GM23338 (cell line): ENCODE results near the gene ATF7IP. TPM values are rescaled to one million over a fixed set of nuclear protein-coding genes. Genes with fewer than 3 reads are reported as not detected.

Source experiments
- ATAC-seq: fragments of 200-7000 bp; cut with Tn5 transposase; 3 replicates; pipeline ENCODE4 v1.9.1; 2020
- DNase-seq: peaks from one replicate; pipeline ENCODE4 v3.0.0-alpha.2; 2015; ENCODE audit warnings: low spot score
- H2AFZ ChIP-seq: fragments of 200-600 bp; sonication (generic); 2 replicates; pipeline ENCODE4 v1.8.0; 2016; ENCODE audit warnings: antibody characterized with exemption, mild to moderate bottlenecking, moderate library complexity
- H3F3A ChIP-seq: fragments of 200-600 bp; sonication (generic); replicated peaks from 2 replicates; pipeline ENCODE4 v1.8.0; 2017; ENCODE audit warnings: antibody characterized with exemption, mixed run types, low read depth
- H3K27ac ChIP-seq: fragments of 200-600 bp; sonication (generic); 2 replicates; pipeline ENCODE4 v1.6.1; 2016; ENCODE audit warnings: low read depth
- H3K27me3 ChIP-seq: fragments of 200-600 bp; sonication (generic); 2 replicates; pipeline ENCODE4 v1.8.0; 2016; ENCODE audit warnings: mild to moderate bottlenecking, mixed run types, moderate library complexity; ENCODE audit not compliant: insufficient read depth
- H3K36me3 ChIP-seq: fragments of 200-600 bp; sonication (generic); 2 replicates; pipeline ENCODE4 v1.8.0; 2016; ENCODE audit warnings: mild to moderate bottlenecking; ENCODE audit not compliant: insufficient read depth
- H3K4me1 ChIP-seq: fragments of 200-600 bp; sonication (generic); 2 replicates; pipeline ENCODE4 v1.8.0; 2016; ENCODE audit warnings: mild to moderate bottlenecking, moderate library complexity; ENCODE audit not compliant: insufficient read depth
- H3K4me2 ChIP-seq: fragments of 200-600 bp; sonication (generic); 2 replicates; pipeline ENCODE4 v1.7.1; 2017; ENCODE audit warnings: mixed run types
- H3K4me3 ChIP-seq: fragments of 200-600 bp; sonication (generic); 2 replicates; pipeline ENCODE4 v1.6.1; 2016; ENCODE audit warnings: mixed run types
- H3K79me2 ChIP-seq: fragments of 200-600 bp; sonication (generic); replicated peaks from 2 replicates; pipeline ENCODE4 v1.8.0; 2017; ENCODE audit warnings: mild to moderate bottlenecking; ENCODE audit not compliant: insufficient read depth
- H3K9me2 ChIP-seq: fragments of 200-600 bp; sonication (generic); 2 replicates; pipeline ENCODE4 v1.8.0; 2017; ENCODE audit not compliant: insufficient read depth
- H4K20me1 ChIP-seq: fragments of 200-600 bp; sonication (generic); replicated peaks from 2 replicates; pipeline ENCODE4 v1.8.0; 2017; ENCODE audit warnings: mild to moderate bottlenecking; ENCODE audit not compliant: insufficient read depth
- H3K27ac Mint-ChIP-seq: 2 replicates; pipeline ENCODE4 v1.8.0; 2020; ENCODE audit warnings: inconsistent platforms, mild to moderate bottlenecking, moderate library complexity, mixed read lengths
- H3K27me3 Mint-ChIP-seq: 3 replicates; pipeline ENCODE4 v1.8.0; 2022; ENCODE audit warnings: low read depth, mild to moderate bottlenecking, moderate library complexity, mixed read lengths, inconsistent platforms; ENCODE audit not compliant: insufficient read depth, poor library complexity
- H3K36me3 Mint-ChIP-seq: 3 replicates; pipeline ENCODE4 v1.8.0; 2021; ENCODE audit warnings: low read depth, mild to moderate bottlenecking, inconsistent platforms, moderate library complexity, mixed read lengths
- H3K4me1 Mint-ChIP-seq: 3 replicates; pipeline ENCODE4 v1.8.0; 2020; ENCODE audit warnings: mild to moderate bottlenecking, inconsistent platforms, mixed read lengths
- H3K4me3 Mint-ChIP-seq: 3 replicates; pipeline ENCODE4 v1.8.0; 2021; ENCODE audit warnings: moderate library complexity, mild to moderate bottlenecking, inconsistent platforms, mixed read lengths
- H3K9me3 Mint-ChIP-seq: 3 replicates; pipeline ENCODE4 v1.8.0; 2020; ENCODE audit warnings: moderate library complexity, mild to moderate bottlenecking, inconsistent platforms, mixed read lengths
- CREB1 ChIP-seq: fragments of 250-450 bp; sonication (Bioruptor Pico); IDR thresholded peaks from 2 replicates; pipeline ENCODE4 v1.5.0; 2020; ENCODE audit warnings: low read depth, mild to moderate bottlenecking, moderate library complexity
- EZH2 ChIP-seq: fragments of 200-600 bp; sonication (generic); IDR thresholded peaks from one replicate; pipeline ENCODE4 v1.8.0; 2017; ENCODE audit warnings: antibody characterized with exemption, mild to moderate bottlenecking, low read depth; ENCODE audit not compliant: unreplicated experiment
- EZH2phosphoT487 ChIP-seq: fragments of 200-600 bp; sonication (generic); IDR thresholded peaks from one replicate; pipeline ENCODE4 v1.8.1; 2018; ENCODE audit warnings: antibody characterized with exemption; ENCODE audit not compliant: unreplicated experiment
- JUNB ChIP-seq: IDR thresholded peaks from one replicate; pipeline ENCODE4 v1.6.1; 2016; ENCODE audit warnings: antibody characterized with exemption; ENCODE audit not compliant: unreplicated experiment
- NANOG ChIP-seq: IDR thresholded peaks from 2 replicates; pipeline ENCODE4 v1.6.1; 2016; ENCODE audit warnings: antibody characterized with exemption, borderline replicate concordance
- POLR2AphosphoS5 ChIP-seq: IDR thresholded peaks from 2 replicates; pipeline ENCODE4 v1.6.1; 2016; ENCODE audit warnings: antibody characterized with exemption, low read depth
- STAT1 ChIP-seq: IDR thresholded peaks from one replicate; pipeline ENCODE4 v1.6.1; 2016; ENCODE audit warnings: antibody characterized with exemption; ENCODE audit not compliant: unreplicated experiment
- ZNF114 ChIP-seq: fragments of 250-450 bp; sonication (Bioruptor Pico); IDR thresholded peaks from 2 replicates; pipeline ENCODE4 v1.5.0; 2020; ENCODE audit warnings: mild to moderate bottlenecking, moderate library complexity
- ZNF331 ChIP-seq: fragments of 250-450 bp; sonication (Bioruptor Pico); IDR thresholded peaks from 2 replicates; pipeline ENCODE4 v1.5.0; 2020; ENCODE audit warnings: low read depth, mild to moderate bottlenecking, moderate library complexity
- polyA plus RNA-seq: library from polyadenylated mRNA; unstranded; fragments of >200 nt; fragmentation: Nextera tagmentation; extraction: Ambion mirVana; gene quantifications from 2 replicates; pipeline ENCODE4 v1.2.1, GENCODE V29; 2016
- total RNA-seq: library from RNA; depleted of rRNA; stranded (reverse); fragments of >200 nt; shearing (Covaris generic); gene quantifications from 2 replicates; pipeline ENCODE4 v1.2.3, GENCODE V29; 2014
- TF ChIP-seq, protein P1 (sequence below): IDR thresholded peaks from 2 replicates; pipeline ENCODE4 v1.6.1; 2016; ENCODE audit warnings: antibody characterized with exemption
- TF ChIP-seq, protein P2 (sequence below), 2 experiments: fragments of 200-600 bp in 1 of 2; sonication (generic) in 1 of 2; conservative IDR thresholded peaks; 2 replicates each; pipeline versions ENCODE4 v1.5.1 to v1.6.1; 2016 to 2017; ENCODE audit warnings: antibody characterized with exemption in 2 of 2, low read depth in 2 of 2, mild to moderate bottlenecking in 2 of 2, moderate library complexity in 1 of 2
- TF ChIP-seq, protein P3 (sequence below): fragments of 250-450 bp; sonication (Bioruptor Pico); IDR thresholded peaks from 2 replicates; pipeline ENCODE4 v1.5.0; 2020; ENCODE audit warnings: mild to moderate bottlenecking, moderate library complexity

ATF7IP gene
- total and polyA plus RNA-seq, 2 experiments from 2014 or later: 76.4 to 118 TPM

DNA sequence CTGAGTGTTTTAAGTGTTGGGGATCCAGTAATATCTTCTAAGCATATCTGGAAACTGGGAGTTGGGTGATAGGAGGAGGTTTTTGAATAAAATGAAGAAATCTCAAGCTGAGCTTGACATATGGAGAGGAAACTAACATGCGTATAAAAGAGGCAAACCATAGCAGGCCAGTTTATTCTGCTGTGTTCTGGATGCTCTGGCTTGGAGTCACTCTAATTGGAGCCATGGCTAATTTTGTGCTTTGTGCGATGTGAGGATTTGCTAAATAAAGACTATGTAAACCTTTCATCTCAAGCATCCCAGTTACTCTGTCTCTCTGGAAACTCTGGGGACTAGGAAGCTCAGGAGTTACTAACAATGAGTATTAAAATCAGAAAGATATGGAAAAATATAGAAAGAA is 66.5 kb downstream of the ATF7IP start:
- H3K27ac ChIP-seq: no peak overlapping the region
- peaks cover 91% of the 10 kb centered on the region for H3K79me2 ChIP-seq
- H3K4me1 ChIP-seq: peaks cover 20% of the 10 kb centered on the region; the same call in 1 of the 2 replicates
- 0 out of 2 replicates have a peak, but pooled peaks cover 3% of the 10 kb centered on the region for H3F3A ChIP-seq
- H3K27me3 Mint-ChIP-seq: peaks cover 1% of the 10 kb centered on the region
- no peak overlapping the region for H3K4me3 Mint-ChIP-seq
- H3K9me3 Mint-ChIP-seq: no peaks in the 10 kb centered on the region
- H3K4me3 ChIP-seq: no peak overlapping the region
- no peak overlapping the region for H3K4me2 ChIP-seq
- H4K20me1 ChIP-seq: peaks cover 18% of the 10 kb centered on the region
- peaks cover 19% of the 10 kb centered on the region for H3K36me3 ChIP-seq
- peak; percentile 31; the same call in 1 of the 3 replicates for ATAC-seq
- H2AFZ ChIP-seq: no peak overlapping the region
- no peak for DNase-seq
- TF ChIP-seq CREB1: no peak
- TF ChIP-seq, protein P1, sequence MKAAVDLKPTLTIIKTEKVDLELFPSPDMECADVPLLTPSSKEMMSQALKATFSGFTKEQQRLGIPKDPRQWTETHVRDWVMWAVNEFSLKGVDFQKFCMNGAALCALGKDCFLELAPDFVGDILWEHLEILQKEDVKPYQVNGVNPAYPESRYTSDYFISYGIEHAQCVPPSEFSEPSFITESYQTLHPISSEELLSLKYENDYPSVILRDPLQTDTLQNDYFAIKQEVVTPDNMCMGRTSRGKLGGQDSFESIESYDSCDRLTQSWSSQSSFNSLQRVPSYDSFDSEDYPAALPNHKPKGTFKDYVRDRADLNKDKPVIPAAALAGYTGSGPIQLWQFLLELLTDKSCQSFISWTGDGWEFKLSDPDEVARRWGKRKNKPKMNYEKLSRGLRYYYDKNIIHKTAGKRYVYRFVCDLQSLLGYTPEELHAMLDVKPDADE: no peak
- no peak for TF ChIP-seq EZH2
- no peak for TF ChIP-seq ZNF331
- no peak for TF ChIP-seq ZNF114 (CRISPR knock-in tag)
- no peak for TF ChIP-seq JUNB
- TF ChIP-seq, protein P2, sequence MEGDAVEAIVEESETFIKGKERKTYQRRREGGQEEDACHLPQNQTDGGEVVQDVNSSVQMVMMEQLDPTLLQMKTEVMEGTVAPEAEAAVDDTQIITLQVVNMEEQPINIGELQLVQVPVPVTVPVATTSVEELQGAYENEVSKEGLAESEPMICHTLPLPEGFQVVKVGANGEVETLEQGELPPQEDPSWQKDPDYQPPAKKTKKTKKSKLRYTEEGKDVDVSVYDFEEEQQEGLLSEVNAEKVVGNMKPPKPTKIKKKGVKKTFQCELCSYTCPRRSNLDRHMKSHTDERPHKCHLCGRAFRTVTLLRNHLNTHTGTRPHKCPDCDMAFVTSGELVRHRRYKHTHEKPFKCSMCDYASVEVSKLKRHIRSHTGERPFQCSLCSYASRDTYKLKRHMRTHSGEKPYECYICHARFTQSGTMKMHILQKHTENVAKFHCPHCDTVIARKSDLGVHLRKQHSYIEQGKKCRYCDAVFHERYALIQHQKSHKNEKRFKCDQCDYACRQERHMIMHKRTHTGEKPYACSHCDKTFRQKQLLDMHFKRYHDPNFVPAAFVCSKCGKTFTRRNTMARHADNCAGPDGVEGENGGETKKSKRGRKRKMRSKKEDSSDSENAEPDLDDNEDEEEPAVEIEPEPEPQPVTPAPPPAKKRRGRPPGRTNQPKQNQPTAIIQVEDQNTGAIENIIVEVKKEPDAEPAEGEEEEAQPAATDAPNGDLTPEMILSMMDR (conservative IDR thresholded peaks at IDR 0.05; ENCODE audit: low read depth in 2 of 2): no peak
- no peak for TF ChIP-seq POLR2AphosphoS5
- TF ChIP-seq, protein P3, sequence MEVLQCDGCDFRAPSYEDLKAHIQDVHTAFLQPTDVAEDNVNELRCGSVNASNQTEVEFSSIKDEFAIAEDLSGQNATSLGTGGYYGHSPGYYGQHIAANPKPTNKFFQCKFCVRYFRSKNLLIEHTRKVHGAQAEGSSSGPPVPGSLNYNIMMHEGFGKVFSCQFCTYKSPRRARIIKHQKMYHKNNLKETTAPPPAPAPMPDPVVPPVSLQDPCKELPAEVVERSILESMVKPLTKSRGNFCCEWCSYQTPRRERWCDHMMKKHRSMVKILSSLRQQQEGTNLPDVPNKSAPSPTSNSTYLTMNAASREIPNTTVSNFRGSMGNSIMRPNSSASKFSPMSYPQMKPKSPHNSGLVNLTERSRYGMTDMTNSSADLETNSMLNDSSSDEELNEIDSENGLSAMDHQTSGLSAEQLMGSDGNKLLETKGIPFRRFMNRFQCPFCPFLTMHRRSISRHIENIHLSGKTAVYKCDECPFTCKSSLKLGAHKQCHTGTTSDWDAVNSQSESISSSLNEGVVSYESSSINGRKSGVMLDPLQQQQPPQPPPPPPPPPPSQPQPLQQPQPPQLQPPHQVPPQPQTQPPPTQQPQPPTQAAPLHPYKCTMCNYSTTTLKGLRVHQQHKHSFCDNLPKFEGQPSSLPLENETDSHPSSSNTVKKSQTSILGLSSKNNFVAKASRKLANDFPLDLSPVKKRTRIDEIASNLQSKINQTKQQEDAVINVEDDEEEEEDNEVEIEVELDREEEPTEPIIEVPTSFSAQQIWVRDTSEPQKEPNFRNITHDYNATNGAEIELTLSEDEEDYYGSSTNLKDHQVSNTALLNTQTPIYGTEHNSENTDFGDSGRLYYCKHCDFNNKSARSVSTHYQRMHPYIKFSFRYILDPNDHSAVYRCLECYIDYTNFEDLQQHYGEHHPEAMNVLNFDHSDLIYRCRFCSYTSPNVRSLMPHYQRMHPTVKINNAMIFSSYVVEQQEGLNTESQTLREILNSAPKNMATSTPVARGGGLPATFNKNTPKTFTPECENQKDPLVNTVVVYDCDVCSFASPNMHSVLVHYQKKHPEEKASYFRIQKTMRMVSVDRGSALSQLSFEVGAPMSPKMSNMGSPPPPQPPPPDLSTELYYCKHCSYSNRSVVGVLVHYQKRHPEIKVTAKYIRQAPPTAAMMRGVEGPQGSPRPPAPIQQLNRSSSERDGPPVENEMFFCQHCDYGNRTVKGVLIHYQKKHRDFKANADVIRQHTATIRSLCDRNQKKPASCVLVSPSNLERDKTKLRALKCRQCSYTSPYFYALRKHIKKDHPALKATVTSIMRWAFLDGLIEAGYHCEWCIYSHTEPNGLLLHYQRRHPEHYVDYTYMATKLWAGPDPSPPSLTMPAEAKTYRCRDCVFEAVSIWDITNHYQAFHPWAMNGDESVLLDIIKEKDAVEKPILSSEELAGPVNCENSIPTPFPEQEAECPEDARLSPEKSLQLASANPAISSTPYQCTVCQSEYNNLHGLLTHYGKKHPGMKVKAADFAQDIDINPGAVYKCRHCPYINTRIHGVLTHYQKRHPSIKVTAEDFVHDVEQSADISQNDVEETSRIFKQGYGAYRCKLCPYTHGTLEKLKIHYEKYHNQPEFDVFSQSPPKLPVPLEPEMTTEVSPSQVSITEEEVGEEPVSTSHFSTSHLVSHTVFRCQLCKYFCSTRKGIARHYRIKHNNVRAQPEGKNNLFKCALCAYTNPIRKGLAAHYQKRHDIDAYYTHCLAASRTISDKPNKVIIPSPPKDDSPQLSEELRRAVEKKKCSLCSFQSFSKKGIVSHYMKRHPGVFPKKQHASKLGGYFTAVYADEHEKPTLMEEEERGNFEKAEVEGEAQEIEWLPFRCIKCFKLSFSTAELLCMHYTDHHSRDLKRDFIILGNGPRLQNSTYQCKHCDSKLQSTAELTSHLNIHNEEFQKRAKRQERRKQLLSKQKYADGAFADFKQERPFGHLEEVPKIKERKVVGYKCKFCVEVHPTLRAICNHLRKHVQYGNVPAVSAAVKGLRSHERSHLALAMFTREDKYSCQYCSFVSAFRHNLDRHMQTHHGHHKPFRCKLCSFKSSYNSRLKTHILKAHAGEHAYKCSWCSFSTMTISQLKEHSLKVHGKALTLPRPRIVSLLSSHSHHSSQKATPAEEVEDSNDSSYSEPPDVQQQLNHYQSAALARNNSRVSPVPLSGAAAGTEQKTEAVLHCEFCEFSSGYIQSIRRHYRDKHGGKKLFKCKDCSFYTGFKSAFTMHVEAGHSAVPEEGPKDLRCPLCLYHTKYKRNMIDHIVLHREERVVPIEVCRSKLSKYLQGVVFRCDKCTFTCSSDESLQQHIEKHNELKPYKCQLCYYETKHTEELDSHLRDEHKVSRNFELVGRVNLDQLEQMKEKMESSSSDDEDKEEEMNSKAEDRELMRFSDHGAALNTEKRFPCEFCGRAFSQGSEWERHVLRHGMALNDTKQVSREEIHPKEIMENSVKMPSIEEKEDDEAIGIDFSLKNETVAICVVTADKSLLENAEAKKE (CRISPR knock-in tag): no peak
- no peak for TF ChIP-seq STAT1
- TF ChIP-seq NANOG: no peak
- TF ChIP-seq EZH2phosphoT487: no peak
- H3K27ac Mint-ChIP-seq: peak overlapping the region; percentile 73; the same call in 1 of the 2 replicates
- H3K27me3 ChIP-seq: no peaks in the 10 kb centered on the region
- H3K4me1 Mint-ChIP-seq: peaks cover 20% of the 10 kb centered on the region
- peaks cover 51% of the 10 kb centered on the region for H3K36me3 Mint-ChIP-seq
- no peaks in the 10 kb centered on the region for H3K9me2 ChIP-seq
